GM12875 (cell line): ENCODE data around the gene TTC39A.

Experiments
- H3K4me3 ChIP-seq: one replicate; pipeline ENCODE4 v1.5.1; 2011; ENCODE audit warnings: low read depth, low read length, control low read depth
- CTCF ChIP-seq: IDR thresholded peaks from 2 replicates; pipeline ENCODE4 v1.5.1; 2011; ENCODE audit warnings: low read depth, mild to moderate bottlenecking, control low read depth, inconsistent platforms, low read length, moderate library complexity, borderline replicate concordance; ENCODE audit not compliant: insufficient read depth

Gene TTC39A

GRCh38 chr1:51293898-51294515, 36.4 kb downstream of the TTC39A start:
- no peak for TF ChIP-seq CTCF

GRCh38 chr1:51290489-51290847, 39.9 kb downstream of the TTC39A start:
- no peak overlapping the region for H3K4me3 ChIP-seq
- TF ChIP-seq CTCF = no peak

More at GRCh38 chr1:51293898-51294515, 36.4 kb downstream of the TTC39A start:
- H3K4me3 ChIP-seq = no peak overlapping the region

- no peak overlapping the region for H3K4me3 ChIP-seq
- no peak for TF ChIP-seq CTCF
Measured at GRCh38 chr1:51289676-51290488, 40.5 kb downstream of the TTC39A start.

- TF ChIP-seq CTCF = no peak
Measured at GRCh38 chr1:51288578-51288977, 41.8 kb downstream of the TTC39A start.

GRCh38 chr1:51287966-51288365, 42.4 kb downstream of the TTC39A start:
- H3K4me3 ChIP-seq = no peak overlapping the region
- TF ChIP-seq CTCF = no peak

More at GRCh38 chr1:51288578-51288977, 41.8 kb downstream of the TTC39A start:
- H3K4me3 ChIP-seq = no peak overlapping the region

GRCh38 chr1:51285055-51285454, 45.3 kb downstream of the TTC39A start:
- TF ChIP-seq CTCF = no peak
- H3K4me3 ChIP-seq = no peak overlapping the region

- no peak for TF ChIP-seq CTCF
- H3K4me3 ChIP-seq = no peak overlapping the region
Measured at GRCh38 chr1:51284487-51284954, 45.8 kb downstream of the TTC39A start.
